Measurements from ENCODE around the gene UGGT1.
"Not testable (repeated sequence)": the region's sequence is repeated elsewhere in the genome, so short reads cannot be mapped to it uniquely, and the experiment has no call there.

UGGT1 gene

DNA sequence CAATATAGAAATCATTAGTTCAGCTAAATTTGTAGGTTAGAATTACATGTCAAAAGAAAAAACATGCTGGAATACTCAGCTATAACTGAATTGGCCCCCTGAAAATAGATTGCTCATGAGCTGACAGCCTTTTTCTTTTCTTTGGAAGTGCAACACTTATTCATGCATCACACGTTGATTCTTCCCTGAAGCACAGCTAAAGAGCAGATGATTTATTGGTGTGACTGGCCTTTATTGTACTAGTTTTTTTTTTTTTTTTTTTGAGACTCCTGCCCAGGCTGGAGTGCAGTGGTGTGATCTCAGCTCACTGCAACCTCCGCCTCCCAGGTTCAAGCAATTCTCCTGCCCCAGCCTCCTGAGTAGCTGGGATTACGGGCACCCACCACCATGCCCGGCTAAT, 83.1 kb downstream of the UGGT1 start:
- DNase-seq = not testable (repeated sequence)

DNA sequence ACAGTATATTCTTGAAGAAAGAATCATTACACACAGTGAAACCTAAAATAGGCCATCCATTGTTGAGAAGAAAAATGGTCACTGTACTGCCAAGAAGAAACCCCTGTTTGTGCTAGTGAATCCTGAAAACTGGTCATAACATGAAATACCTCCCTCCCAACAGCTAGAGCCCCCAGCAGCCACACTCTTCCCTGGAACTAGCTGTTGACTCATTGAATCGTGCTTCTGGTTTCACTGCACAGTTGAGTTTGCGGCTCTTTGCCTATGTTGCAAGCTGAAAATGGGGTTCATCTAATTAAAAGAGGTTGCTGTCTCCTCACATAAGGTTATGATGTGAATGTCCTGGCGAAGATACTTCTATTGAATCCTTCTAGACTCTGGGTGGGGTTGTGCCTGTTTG, 86.3 kb downstream of the UGGT1 start:
- DNase-seq = no peak

DNA sequence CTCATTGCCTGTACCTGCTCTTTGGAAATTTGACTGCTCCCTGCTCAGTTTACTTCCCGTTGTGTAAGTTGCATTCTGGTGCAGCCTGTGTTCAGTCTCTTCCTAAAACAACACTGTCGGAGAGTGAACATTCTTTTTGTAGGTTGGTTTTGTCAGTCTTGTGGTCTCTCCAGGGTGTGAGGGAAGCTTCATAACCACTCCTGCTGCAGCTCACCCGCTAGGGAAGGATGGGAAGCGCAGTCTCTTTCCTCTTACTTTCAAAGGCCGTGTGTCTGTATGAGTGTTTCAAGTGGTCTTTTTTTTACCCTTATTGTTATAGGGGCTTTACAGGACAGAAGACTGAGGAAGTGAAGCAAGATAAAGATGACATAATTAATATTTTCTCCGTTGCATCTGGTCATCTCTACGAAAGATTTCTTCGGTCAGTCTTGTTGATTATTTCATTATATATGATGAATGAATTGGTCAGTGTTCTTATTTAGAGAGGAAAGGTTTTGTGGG, 87.2 kb downstream of the UGGT1 start:
- DNase-seq = no peak

DNA sequence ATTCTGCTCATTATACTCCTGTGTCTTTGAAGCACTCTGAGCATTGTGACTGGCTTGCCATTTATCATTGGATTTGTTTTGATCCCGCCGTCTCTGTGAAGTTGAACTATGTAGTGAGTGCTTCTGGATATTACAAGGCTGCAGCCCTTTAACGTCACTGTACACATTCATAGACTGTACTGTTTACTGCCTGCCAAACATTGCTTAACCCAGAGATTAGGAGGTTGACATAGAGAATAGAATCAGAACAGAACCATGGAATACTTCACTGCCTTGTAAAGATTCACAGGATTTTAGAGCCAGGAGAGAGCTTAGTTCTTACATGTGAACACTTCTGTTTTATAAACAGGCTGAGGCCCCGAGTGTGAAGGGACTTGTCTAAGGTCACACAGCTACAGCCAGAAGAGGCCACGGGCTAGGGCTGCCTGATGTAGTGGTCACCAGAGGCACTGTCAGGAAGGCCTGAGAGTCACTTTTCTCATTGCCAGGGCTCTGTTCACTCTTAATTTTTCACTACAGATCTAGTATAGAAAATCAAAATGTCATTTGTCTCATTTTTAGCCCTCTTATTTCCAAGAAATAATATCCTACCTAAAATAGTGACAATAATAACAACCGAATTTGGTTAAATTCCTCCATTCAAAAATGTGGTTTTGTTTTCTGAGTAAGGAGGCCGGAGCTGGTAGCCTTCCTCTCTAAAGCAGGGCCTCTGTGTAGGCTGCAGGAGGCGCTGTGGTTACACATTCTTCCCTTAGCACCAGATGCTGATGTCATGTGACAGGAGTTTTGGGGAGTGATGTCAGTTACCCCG, 87.9 kb downstream of the UGGT1 start:
- DNase-seq = no peak

DNA sequence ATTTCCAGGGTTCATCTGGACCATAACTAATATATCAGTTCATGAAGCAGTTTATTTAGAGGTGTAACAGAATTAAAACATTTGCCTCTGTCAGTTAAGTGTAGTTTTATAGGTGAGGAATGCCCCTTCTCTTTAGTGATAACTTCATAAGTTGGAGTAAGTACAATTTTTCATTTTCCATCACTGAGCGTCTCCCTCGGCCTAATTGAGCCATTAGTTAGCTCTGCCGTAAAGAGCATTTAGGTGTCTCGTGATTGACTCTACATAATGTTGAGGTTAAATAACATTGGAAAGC, 88.4 kb downstream of the UGGT1 start:
- DNase-seq = no peak

DNA sequence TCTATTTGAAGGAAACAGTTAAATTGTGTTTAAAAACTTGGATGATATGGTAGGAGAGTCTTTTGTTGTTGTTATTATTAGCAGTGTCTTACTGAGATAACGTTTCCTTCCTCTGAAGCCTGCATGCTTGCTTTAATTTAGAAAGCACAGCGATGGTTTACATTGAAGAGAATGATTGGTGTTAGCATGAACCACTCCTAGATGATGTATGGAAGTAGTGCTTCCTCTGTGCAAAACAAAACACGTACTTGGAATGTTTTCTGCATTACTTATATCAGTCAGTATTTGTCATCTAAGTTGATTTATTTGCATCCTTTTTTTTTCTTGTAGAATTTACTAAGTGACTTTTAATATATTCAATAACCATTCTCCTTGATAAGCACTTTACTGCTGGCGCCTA, 89.0 kb downstream of the UGGT1 start:
- no peak for DNase-seq

DNA sequence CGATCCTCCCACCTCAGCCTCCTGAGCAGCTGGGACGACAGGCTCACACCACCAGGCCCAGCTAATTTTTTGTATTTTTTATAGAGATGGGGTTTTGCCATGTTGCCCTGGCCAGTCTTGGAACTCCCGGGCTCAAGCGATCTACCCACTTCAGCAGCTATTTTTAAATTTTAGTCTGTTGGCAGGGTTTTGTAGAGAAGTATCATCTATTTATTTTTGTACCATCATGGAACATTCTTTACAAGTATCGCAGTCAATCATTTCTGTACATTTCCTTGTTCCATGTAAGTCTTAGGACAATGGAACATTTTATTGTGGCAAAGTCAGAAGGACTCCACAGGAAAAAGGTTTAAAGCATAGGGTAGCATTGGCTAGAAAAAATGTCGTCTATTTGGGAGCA, 94.6 kb downstream of the UGGT1 start:
- no peak for DNase-seq

DNA sequence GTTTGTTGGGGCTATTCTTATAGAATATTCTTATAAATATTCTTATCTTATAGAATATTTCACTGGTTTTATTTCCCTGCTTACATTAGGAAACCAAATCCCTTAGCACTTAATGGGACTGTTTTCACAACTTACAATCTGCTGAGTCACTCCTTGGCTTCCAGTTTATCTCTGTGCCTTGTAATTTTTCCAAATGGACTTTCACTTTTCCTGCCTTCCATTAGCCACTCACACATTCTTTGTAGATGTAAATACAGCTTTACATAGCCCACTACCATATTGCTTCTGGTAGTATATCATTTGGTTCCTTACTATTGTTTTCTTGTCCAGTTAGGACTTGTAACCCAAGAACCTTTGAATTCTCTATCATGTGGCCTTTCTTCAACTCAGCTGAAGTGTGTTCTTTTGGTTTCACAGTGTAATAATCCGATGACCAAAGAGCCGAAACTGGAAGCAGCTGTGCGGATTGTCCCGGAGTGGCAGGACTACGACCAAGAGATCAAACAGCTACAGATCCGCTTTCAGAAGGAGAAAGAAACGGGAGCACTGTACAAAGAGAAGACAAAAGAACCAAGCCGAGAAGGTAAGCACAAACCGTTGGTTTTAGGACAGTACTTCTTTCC, 96.1 kb downstream of the UGGT1 start:
- DNase-seq = no peak

DNA sequence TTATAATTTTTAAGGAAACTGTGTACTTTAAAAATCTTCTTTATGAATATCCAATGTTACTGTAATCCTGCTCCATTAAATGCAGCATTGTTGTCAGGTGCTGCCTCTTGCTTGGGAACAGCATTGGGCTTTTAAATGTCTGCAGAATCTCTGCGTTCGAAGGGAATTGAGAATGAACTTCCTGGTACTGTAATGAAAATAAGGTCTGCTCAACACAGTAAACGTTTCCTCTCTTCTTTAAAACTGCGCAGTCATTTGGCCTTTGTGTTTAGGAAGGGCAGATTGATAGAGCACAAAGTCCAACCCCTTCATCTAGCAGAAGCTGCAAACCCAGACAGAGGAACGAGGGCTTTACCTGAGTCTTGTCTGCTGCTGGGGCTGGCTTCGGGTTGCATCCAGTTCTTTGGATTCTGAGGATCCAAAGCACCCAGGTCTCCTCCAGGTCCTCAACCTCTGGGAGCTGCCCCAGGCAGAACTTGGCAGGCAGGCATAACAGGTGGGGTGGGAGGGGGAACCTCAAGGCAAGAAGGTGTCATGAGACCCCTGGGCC, 104.5 kb downstream of the UGGT1 start:
- DNase-seq = no peak

DNA sequence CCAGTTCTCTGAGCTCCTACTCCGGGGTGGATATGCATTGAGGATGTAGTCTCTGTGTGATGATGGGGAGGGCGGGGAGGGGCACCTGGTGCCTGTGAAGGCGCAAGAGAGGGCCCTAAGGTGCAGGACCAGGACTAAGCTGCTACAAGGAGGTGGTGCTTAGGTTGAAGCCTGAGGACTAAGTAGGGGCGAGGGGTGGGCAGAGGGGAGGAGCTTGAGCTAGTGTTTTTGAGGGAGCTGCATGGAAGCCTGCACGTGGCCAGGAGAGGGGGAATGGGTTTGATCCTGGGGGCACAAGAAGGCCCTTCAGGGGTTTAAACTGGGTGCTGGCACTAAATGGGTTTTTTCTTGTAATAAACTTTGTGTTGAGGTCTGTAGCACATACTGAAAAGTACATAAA, 105.0 kb downstream of the UGGT1 start:
- no peak for DNase-seq

DNA sequence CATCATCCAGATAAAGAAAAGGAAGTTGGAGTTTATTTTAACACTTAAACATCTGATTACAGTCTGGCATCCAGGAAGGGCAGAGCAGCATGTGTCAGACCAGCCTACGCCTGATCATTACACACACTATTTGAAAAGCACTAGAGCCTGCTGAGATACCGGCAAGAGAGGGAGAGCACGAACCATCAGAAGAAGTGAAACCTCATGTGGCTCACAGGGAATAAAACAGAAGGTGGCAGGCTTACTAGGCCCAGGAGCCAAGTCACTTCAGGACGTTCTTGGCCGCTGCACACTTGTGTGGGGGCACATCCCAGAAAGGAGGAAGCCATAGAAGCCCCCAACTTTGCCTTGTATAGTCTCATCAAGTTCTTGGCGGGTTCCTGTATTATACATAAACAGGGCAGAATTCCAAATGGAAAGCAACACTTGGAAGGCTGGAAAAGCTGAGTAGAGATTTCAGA, 105.5 kb downstream of the UGGT1 start:
- DNase-seq = no peak

DNA sequence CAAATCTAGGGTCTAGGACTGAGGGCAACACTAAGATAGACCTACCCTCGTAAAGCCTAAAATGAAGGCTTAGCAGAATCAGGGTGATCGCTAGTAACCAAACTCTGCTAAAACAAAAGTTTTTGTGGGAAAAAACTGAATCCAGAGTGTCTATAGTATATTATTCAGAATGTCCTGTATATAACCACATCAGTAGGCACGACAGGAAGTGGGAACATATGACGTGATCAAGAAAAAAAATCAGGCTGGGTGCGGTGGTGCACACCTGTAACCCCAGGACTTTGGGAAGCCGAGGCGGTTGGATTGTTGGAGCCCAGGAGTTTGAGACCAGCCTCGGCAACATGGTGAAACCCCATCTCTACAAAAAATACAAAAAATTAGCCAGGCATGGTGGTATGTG, 106.1 kb downstream of the UGGT1 start:
- DNase-seq = no peak

DNA sequence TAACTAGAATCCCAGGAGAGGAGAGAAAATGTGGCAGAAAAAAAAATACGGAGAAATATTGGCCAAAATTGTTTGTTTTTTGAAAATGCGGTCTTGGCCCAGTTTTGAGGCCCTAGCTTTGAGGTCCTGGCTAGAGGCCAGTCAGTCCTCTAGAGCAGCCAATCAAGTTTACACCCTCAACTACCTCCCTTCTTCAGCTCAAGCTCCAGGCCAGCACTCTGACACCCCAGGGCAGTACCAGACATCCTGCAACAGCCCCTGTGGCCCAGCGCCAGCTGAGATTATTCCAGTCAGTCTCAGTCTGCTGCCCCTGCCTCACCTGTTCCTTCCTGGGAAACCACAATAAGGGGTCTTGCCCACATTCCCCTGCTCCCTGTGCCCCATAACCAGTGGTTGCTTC, 107.7 kb downstream of the UGGT1 start:
- no peak for DNase-seq

DNA sequence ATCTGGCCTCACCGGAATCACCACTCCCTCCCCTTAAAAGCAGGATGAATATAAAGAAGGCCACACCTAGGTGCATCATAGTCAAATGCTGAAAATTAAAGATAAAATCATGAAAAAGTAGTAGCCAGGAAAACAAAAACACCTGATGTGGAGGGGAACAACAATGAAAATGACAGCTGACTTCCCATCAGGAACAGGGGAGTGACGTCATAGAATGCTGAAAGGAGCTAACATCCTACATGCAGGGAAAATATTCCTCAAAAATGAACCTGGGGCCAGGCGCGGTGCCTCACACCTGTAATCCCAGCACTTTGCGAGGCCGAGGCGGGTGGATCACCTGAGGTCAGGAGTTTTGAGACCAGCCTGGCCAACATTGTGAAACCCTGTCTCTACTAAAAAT, 108.1 kb downstream of the UGGT1 start:
- DNase-seq = no peak

DNA sequence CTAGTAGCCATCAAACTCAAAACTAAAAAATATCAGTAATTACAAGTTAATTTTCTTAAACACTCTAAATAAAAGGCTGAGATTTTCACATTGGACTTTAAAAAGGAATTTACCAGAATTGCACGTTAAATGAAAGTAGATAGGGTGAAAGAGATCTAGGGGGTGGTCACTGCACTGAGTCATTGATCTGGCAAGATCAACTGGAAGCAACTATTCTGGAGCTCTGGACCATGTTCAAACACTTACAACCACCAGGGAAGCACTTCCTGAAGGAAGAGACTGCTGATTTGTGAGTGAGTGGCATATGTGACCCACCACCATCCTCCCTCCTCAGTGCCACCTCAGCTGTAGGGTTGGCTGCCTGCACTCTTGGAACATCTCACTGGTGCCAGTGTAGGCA, 111.8 kb downstream of the UGGT1 start:
- no peak for DNase-seq

DNA sequence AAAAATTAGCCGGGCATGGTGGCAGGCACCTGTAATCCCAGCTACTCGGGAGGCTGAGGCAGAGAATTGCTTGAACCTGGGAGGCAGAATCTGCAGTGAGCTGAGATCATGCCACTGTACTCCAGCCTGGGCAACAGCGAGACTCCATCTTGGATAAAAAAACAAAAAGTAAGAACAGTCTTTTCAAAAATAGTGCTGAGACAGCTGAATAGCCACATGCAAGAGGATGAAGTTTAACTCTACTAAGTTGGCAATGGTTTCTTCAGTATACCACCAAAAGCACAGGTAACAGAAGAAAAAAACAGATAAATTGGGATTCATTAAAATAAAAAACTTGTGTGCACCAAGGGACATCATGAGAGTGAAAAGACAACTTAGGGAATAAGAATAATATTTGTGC, 115.2 kb downstream of the UGGT1 start:
- no peak for DNase-seq

DNA sequence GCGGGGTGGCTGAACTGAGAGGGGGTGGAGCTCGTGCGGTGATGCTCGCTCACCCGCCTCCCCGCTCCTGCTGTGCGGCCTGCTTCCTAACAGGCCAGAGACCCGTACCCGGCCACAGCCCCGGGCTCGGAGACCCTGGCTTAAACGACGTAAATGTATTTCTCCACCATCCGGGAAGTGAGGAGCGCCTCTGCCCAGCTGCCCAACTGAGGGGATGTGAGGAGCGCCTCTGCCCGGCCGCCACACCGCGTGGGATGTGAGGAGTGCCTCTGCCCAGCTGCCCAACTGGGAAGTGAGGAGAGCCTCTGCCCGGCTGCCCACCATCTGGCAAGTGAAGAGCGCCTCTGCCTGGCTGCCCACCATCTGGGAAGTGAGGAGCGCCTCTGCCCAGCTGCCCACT, 117.0 kb downstream of the UGGT1 start:
- no peak for DNase-seq

DNA sequence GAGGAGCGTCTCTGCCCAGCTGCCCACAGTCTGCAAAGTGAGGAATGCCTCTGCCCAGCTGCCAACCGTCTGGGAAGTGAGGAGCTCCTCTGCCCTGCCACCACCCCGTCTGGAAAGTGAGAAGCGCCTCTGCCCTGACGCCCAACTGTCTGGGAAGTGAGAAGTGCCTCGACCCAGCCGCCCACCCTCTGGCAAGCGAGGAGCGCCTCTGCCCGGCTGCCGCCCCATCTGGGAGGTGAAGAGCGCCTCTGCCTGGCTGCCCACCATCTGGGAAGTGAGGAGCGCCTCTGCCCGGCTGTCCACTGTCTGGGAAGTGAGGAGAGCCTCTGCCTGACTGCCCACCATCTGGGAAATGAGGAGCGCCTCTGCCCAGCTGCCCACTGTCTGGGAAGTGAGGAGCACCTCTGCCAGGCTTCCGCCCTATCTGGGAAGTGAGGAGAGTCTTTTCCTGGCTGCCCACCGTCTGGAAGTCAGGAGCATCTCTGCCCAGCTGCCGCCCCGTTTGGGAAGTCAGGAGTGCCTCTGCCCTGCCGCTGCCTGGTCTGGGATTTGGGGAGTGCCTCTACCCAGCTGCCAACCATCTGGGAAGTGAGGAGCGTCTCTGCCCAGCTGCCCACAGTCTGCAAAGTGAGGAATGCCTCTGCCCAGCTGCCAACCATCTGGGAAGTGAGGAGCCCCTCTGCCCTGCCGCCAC, 117.8 kb downstream of the UGGT1 start:
- DNase-seq = not testable (repeated sequence)

DNA sequence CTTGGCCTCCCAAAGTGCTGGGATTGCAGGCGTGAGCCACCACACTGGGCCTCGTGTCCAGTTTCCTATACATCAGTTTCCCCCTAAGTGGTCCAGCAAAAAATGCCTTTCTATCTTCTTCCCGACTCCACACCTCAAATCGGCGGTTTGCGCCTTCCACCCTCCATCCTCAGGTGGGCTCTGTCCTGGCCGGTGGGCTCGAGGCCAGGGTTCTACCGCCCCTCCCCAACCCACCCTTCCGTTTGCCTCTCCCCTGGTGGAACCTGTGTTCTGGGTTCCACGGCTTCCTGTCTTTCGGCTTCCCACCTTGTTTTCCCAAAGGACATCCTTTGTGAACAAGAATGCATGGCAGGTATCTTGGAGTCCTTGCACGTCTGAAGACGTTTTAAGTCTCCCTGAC, 123.3 kb downstream of the UGGT1 start:
- no peak for DNase-seq

DNA sequence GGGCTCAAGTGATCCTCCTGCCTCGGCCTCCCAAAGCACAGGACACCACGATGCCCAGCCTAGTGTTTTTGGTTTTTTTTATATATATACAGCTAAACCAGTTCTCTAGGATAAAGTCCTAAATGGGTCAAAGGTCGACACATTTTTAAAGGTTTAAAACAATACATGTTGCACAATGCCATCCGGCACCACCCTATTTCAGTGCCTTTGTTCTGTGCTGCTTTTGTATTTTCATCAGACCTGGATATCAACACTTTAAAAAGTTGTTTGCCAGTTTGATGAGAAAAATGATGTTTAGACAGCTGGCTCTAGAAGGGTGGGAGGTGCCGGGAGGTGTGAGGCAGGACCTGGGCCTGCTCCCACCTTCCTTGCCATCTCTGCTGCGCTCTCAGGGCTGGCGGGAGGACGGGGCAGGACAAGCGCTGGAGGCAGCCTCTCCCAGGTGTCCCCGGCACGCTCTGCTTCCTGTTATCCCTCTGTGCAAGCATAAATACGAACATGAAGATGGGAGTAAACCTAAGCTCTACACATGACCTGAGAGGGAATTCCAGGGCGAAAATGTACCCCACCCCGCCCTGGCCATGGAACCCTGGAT, 124.0 kb downstream of the UGGT1 start:
- DNase-seq = no peak

DNA sequence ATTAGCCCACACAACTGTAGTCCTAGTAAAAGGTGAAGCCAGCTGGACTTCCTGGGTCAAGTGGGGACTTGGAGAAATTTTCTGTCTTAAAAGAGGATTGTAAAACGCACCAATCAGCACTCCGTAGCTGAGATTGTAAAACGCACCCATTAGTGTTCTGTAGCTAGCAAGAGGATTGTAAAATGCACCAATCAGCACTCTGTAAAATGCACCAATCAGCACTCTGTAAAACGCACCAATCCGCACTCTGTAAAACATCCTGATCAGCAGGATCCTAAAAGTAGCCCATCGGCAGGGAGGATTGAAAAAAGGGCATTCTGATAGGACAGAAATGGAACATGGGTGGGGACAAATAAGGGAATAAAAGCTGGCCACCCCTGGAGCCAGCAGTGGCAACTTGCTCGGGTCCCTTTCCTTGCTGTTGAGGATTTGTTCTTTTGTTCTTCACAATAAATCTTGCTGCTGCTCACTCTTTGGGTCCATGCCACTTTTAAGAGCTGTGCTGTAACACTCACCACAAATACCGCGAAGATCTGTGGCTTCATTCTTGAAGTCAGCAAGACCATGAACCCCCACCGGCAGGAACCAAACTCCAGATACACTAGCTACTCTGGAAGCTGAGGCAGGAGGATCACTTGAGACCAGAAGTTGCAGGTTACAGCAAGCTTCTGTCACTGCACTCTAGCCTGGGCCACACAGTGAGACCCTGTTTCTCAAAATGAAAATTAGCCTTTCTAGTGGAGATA, 125.1 kb downstream of the UGGT1 start:
- DNase-seq = no peak

DNA sequence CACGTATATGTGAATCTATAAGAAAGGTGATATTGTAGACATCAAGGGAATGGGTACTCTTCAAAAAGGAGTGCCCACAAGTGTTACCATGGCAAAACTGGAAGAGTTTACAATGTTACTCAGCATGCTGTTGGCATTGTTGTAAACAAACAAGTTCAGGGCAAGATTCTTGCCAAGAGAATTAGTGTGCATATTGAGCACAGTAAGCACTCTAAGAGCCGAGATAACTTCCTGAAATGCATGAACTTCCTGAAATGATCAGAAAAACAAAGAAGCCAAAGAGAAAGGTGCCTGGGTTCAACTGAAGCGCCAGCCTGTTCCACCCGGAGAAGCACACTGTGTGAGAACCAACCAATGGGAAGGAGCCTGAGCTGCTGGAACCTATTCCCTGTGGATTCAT, 126.7 kb downstream of the UGGT1 start:
- no peak for DNase-seq

DNA sequence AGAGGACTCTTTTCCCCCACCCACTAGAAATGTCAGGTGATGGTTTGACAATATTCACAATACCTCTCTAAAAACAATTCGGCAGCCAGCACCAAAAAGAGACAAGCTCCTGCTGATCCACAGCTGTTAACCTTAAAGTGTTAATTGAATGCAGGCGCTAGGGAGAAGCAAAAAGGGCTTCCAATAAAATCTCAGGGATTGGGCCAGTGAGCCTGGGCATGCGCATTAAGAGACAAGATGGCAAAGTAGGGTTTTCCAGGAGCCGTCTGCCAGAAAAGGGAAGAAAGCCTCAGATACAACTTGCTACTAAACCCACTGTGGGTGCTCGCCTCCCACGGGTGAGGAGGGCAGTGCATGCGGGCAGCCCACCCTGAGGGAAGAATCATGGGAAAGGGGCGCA, 128.9 kb downstream of the UGGT1 start:
- DNase-seq = no peak
